Esophagus squamous epithelium (tissue), 4 donors: ENCODE results near the gene COPG1.

ENCODE experiments used
- CTCF ChIP-seq, 6 experiments: fragments of 450-650 bp in 4 of 6; fragments of 200-600 bp in 2 of 6; sonication (generic) in 2 of 6; IDR thresholded peaks; one replicate each; pipeline ENCODE4 v1.5.1; 2016 to 2019; ENCODE audit warnings: antibody characterized with exemption in 6 of 6, mild to moderate bottlenecking in 4 of 6, moderate library complexity in 4 of 6
- POLR2A ChIP-seq, 4 donors: fragments of 450-650 bp; IDR thresholded peaks; one replicate each; pipeline ENCODE4 v1.6.1; 2017; ENCODE audit warnings: antibody characterized with exemption in 4 of 4, mild to moderate bottlenecking in 4 of 4, moderate library complexity in 3 of 4

DNA sequence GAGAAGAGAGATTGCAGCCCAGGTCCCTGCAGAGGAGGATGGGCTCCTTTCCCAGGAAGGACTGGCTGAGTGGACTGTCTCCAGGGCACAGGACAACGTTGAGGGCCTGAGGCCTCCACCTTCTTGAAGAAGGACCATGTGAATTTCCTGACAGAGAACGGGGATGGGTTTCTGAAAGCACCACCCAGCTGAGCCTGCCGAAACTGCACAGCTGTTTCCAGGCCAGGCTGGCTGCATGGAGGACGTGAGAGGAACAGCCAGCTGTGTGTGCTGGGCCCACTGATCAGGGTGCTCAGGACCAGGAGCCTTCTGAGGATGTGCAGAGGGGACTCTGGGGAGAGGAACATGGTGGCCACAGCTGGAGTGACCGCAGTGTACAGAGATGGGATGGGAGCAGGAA lies 68.4 kb downstream of the COPG1 start:
- TF ChIP-seq CTCF (IDR thresholded peaks at IDR 0.05) (no peak), POLR2A (IDR thresholded peaks at IDR 0.05) (no peak)
